Keratinocyte (primary cell): ENCODE results near the gene DLEC1. TPM values are rescaled to one million over a fixed set of nuclear protein-coding genes. Genes with fewer than 3 reads are reported as not detected.

Experiments used
- DNase-seq: peaks from one replicate; pipeline ENCODE4 v3.0.0-alpha.2; 2011; ENCODE audit warnings: low read depth, missing footprints, low spot score
- FAIRE-seq: peaks from 2 replicates; lab custom pipeline; 2011; peaks lifted over from hg19 to GRCh38; lab: Jason Lieb, UNC
- H2AFZ ChIP-seq: 2 replicates; pipeline ENCODE4 v1.6.0; 2012; ENCODE audit warnings: low read length, control low read depth, inconsistent platforms; ENCODE audit not compliant: control insufficient read depth
- H3K27ac ChIP-seq: 2 replicates; pipeline ENCODE4 v1.5.1; 2011; ENCODE audit warnings: low read length; ENCODE audit not compliant: control insufficient read depth, insufficient read depth
- H3K27me3 ChIP-seq: 3 replicates; pipeline ENCODE4 v1.6.0; 2011; ENCODE audit warnings: low read length; ENCODE audit not compliant: control insufficient read depth, insufficient read depth; ENCODE audit errors: extremely low read depth
- H3K36me3 ChIP-seq, 2 experiments: 2 replicates in 1 of 2; 3 replicates in 1 of 2; pipeline ENCODE4 v1.5.1; 2011; ENCODE audit warnings: low read length in 2 of 2, mild to moderate bottlenecking in 1 of 2; ENCODE audit not compliant: control insufficient read depth in 2 of 2, insufficient read depth in 2 of 2; ENCODE audit errors: extremely low read depth in 1 of 2
- H3K4me1 ChIP-seq: 3 replicates; pipeline ENCODE4 v1.5.1; 2011; ENCODE audit warnings: low read length; ENCODE audit not compliant: control insufficient read depth, insufficient read depth; ENCODE audit errors: extremely low read depth
- H3K4me2 ChIP-seq: 3 replicates; pipeline ENCODE4 v1.6.0; 2011; ENCODE audit warnings: low read depth, low read length; ENCODE audit not compliant: control insufficient read depth, insufficient read depth; ENCODE audit errors: extremely low read depth
- H3K4me3 ChIP-seq, 3 experiments: fragments of 200-600 bp in 1 of 3; sonication (generic) in 1 of 3; 2 replicates in 2 of 3; 3 replicates in 1 of 3; pipeline ENCODE4 v1.5.1; 2011 to 2016; ENCODE audit warnings: low read length in 3 of 3, mild to moderate bottlenecking in 3 of 3, control low read depth in 2 of 3, inconsistent platforms in 1 of 3, low read depth in 1 of 3, mixed read lengths in 1 of 3, mixed run types in 1 of 3, moderate library complexity in 1 of 3; ENCODE audit not compliant: control insufficient read depth in 2 of 3, insufficient read depth in 2 of 3; ENCODE audit errors: extremely low read depth in 1 of 3
- H3K79me2 ChIP-seq: 2 replicates; pipeline ENCODE4 v1.6.0; 2012; ENCODE audit warnings: low read length; ENCODE audit not compliant: control insufficient read depth, insufficient read depth
- H3K9ac ChIP-seq: 3 replicates; pipeline ENCODE4 v1.6.0; 2011; ENCODE audit warnings: low read length; ENCODE audit not compliant: control insufficient read depth, insufficient read depth; ENCODE audit errors: extremely low read depth
- H3K9me1 ChIP-seq: 3 replicates; pipeline ENCODE4 v1.6.0; 2011; ENCODE audit warnings: low read length; ENCODE audit not compliant: control insufficient read depth, insufficient read depth; ENCODE audit errors: extremely low read depth
- H3K9me3 ChIP-seq: 2 replicates; pipeline ENCODE4 v1.5.1; 2012; ENCODE audit warnings: low read depth, low read length; ENCODE audit not compliant: control insufficient read depth
- H4K20me1 ChIP-seq: 3 replicates; pipeline ENCODE4 v1.6.0; 2011; ENCODE audit warnings: low read length; ENCODE audit not compliant: control insufficient read depth, insufficient read depth; ENCODE audit errors: extremely low read depth
- CTCF ChIP-seq, 3 experiments: IDR thresholded peaks in 1 of 3; conservative IDR thresholded peaks in 1 of 3; optimal IDR thresholded peaks in 1 of 3; 2 replicates in 2 of 3; 3 replicates in 1 of 3; pipeline versions ENCODE3 to v1.5.1; 2011; ENCODE audit warnings: low read length in 3 of 3, mild to moderate bottlenecking in 3 of 3, moderate library complexity in 2 of 3, control low read depth in 1 of 3, inconsistent platforms in 1 of 3; ENCODE audit not compliant: insufficient read depth in 2 of 3; ENCODE audit errors: extremely low read depth in 1 of 3
- EZH2 ChIP-seq: IDR thresholded peaks from one replicate; pipeline ENCODE4 v1.6.1; 2012; ENCODE audit warnings: inconsistent platforms, mild to moderate bottlenecking, low read length, moderate library complexity
- dilution Hi-C: fragments of 300-500 bp; cut with MboI; formaldehyde crosslinking; loops from one replicate; pipeline ENCODE4 v1.7.0; 2020; ENCODE audit warnings: low sequenced_read_pairs; ENCODE audit not compliant: extremely low pct_ligation_motif_present
- polyA plus RNA-seq, 5 experiments: library from polyadenylated mRNA; depleted of rRNA in 3 of 5; stranded (reverse) in 3 of 5; stranded (forward) in 1 of 5; unstranded in 1 of 5; fragments of >200 nt; gene quantifications; 1 replicate in 1 of 5; 2 replicates in 3 of 5; 3 replicates in 1 of 5; pipeline versions ENCODE4 v1.2.1 to v1.2.3, GENCODE V29; 2011 to 2012; ENCODE audit warnings: missing spikeins in 2 of 5, low read depth in 1 of 5, low replicate concordance in 1 of 5

Gene DLEC1
- polyA plus RNA-seq, 1 donor (not counting 4 experiments of a cell fraction or from before 2014, with no cell fraction given): not detected

GRCh38 chr3:38146504-38146903 is 107.5 kb downstream of the DLEC1 start:
- no peaks in the 10 kb centered on the region for H3K27me3 ChIP-seq
- H3K4me2 ChIP-seq: no peak overlapping the region
- no peak for FAIRE-seq
- no peaks in the 10 kb centered on the region for H3K79me2 ChIP-seq
- H3K36me3 ChIP-seq: peaks cover 1 to 3% of the 10 kb centered on the region in 2 experiments
- no peak overlapping the region for H3K4me3 ChIP-seq
- H3K4me1 ChIP-seq: peaks cover 12% of the 10 kb centered on the region
- DNase-seq: no peak
- H3K27ac ChIP-seq: no peak overlapping the region
- H2AFZ ChIP-seq: no peak overlapping the region
- H3K9ac ChIP-seq: no peak overlapping the region
- TF ChIP-seq CTCF (optimal IDR thresholded peaks at IDR 0.05 in 1 of 3, IDR thresholded peaks at IDR 0.05 in 1 of 3, conservative IDR thresholded peaks at IDR 0.05 in 1 of 3; ENCODE audit: extremely low read depth in 1 of 3, insufficient read depth in 2 of 3, low read length in 3 of 3): no peak
- no peak for TF ChIP-seq EZH2
- dilution Hi-C loops: no loop called here
- no peaks in the 10 kb centered on the region for H3K9me3 ChIP-seq
- no peaks in the 10 kb centered on the region for H4K20me1 ChIP-seq
- H3K9me1 ChIP-seq: no peaks in the 10 kb centered on the region

GRCh38 chr3:38147421-38147820 is 108.4 kb downstream of the DLEC1 start:
- TF ChIP-seq CTCF (optimal IDR thresholded peaks at IDR 0.05 in 1 of 3, IDR thresholded peaks at IDR 0.05 in 1 of 3, conservative IDR thresholded peaks at IDR 0.05 in 1 of 3; ENCODE audit: extremely low read depth in 1 of 3, insufficient read depth in 2 of 3, low read length in 3 of 3) (no peak), EZH2 (no peak)
- Histone ChIP-seq H3K27ac (no peak overlapping the region), H3K9ac (no peak overlapping the region), H4K20me1 (no peaks in the 10 kb centered on the region), H3K4me1 (peaks cover 13% of the 10 kb centered on the region), H3K4me2 (no peak overlapping the region), H3K4me3 (no peak overlapping the region), H3K36me3 (no peaks in the 10 kb centered on the region), H3K9me1 (no peaks in the 10 kb centered on the region), H2AFZ (no peak overlapping the region), H3K27me3 (no peaks in the 10 kb centered on the region), H3K79me2 (no peaks in the 10 kb centered on the region), H3K9me3 (no peaks in the 10 kb centered on the region)
- dilution Hi-C loops: no loop called here
- FAIRE-seq: no peak
- DNase-seq: no peak
